ENCODE data around the gene RNF225.
"Not testable (repeated sequence)": the region's sequence is repeated elsewhere in the genome, so short reads cannot be mapped to it uniquely, and the experiment has no call there.

RNF225 gene

GRCh38 chr19:58395220-58395978 is at the start of gene RNF225:
Gene RNF225, plus strand, starts transcription at chr19:58395656. Its CDS starts 434 bp downstream, at chr19:58396090.
- DNase-seq, result no peak

- peak; percentile 34 for DNase-seq
These were observed 48.2 kb upstream of the RNF225 start for GRCh38 chr19:58346961-58347929.

GRCh38 chr19:58348080-58348479 is 47.4 kb upstream of the RNF225 start:
- not testable (repeated sequence) for DNase-seq

GRCh38 chr19:58349590-58349989 is 45.9 kb upstream of the RNF225 start:
- DNase-seq, result no peak

GRCh38 chr19:58350001-58350861 is 45.2 kb upstream of the RNF225 start:
- no peak for DNase-seq

GRCh38 chr19:58350871-58351557 is 44.4 kb upstream of the RNF225 start:
- no peak for DNase-seq

- no peak for DNase-seq
These were observed 43.9 kb upstream of the RNF225 start for GRCh38 chr19:58351558-58351878.

- no peak for DNase-seq
These were observed 43.3 kb upstream of the RNF225 start for GRCh38 chr19:58351990-58352755.

- no peak for DNase-seq
These were observed 42.4 kb upstream of the RNF225 start, which contains the start of gene A1BG for GRCh38 chr19:58352760-58353671. Gene A1BG, minus strand, starts transcription at chr19:58353492. Its CDS starts 55 bp downstream, at chr19:58353437.

GRCh38 chr19:58353717-58354477 is 41.6 kb upstream of the RNF225 start:
- no peak for DNase-seq

GRCh38 chr19:58354478-58355030 is 40.9 kb upstream of the RNF225 start:
- no peak for DNase-seq

- no peak for DNase-seq
These were observed 40.1 kb upstream of the RNF225 start for GRCh38 chr19:58355215-58355796.

GRCh38 chr19:58355908-58356765 is 39.3 kb upstream of the RNF225 start:
- no peak for DNase-seq

- no peak for DNase-seq
These were observed 38.5 kb upstream of the RNF225 start for GRCh38 chr19:58356766-58357480.

GRCh38 chr19:58357481-58358145 is 37.8 kb upstream of the RNF225 start:
- DNase-seq, result no peak

- peak; percentile 73 for DNase-seq
These were observed 33.6 kb upstream of the RNF225 start for GRCh38 chr19:58361900-58362271.
